ENCODE results near the gene CHEK1. TPM values are rescaled to one million over a fixed set of nuclear protein-coding genes. Genes with fewer than 3 reads are reported as not detected.

The CHEK1 gene
- polyA plus RNA-seq, 1 donor (not counting 4 experiments of a cell fraction or from before 2014, with no cell fraction given), result 38.2 TPM

DNA sequence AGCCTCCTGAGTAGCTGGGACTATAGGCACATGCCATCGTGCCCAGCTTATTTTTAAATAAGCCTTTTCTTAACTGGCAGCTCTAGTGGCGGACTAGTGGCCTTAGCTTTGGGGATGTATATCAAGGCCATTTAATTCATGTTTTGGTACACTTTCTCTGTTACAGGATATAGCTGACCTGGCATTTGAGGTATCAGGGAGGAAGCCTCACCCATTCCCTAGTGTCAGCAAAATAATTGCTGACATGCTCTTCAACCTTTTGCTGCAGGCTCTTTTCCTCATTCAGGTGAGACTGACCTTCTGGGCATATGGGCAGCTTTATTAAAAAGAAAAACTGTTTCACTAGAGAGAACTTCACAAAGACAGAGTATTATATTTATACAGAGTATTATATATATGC, 46.2 kb upstream of the CHEK1 start:
- Histone ChIP-seq H3K79me2 (ENCODE audit: control insufficient read depth, insufficient read depth, low read length) (peaks cover 2% of the 10 kb centered on the region), H3K9ac (ENCODE audit: control insufficient read depth, extremely low read depth, insufficient read depth, low read length) (no peak overlapping the region), H3K4me3 (ENCODE audit: control insufficient read depth in 2 of 3, extremely low read depth in 1 of 3, insufficient read depth in 2 of 3, low read depth in 1 of 3, low read length in 3 of 3) (no peak overlapping the region), H3K27me3 (ENCODE audit: control insufficient read depth, extremely low read depth, insufficient read depth, low read length) (no peaks in the 10 kb centered on the region), H3K9me3 (ENCODE audit: control insufficient read depth, low read depth, low read length) (no peaks in the 10 kb centered on the region), H3K4me2 (ENCODE audit: control insufficient read depth, extremely low read depth, insufficient read depth, low read depth, low read length) (no peak overlapping the region), H3K9me1 (ENCODE audit: control insufficient read depth, extremely low read depth, insufficient read depth, low read length) (no peaks in the 10 kb centered on the region), H3K27ac (ENCODE audit: control insufficient read depth, insufficient read depth, low read length) (no peak overlapping the region), H3K4me1 (ENCODE audit: control insufficient read depth, extremely low read depth, insufficient read depth, low read length) (no peaks in the 10 kb centered on the region), H2AFZ (ENCODE audit: control insufficient read depth, low read length) (no peak overlapping the region), H3K36me3 (ENCODE audit: control insufficient read depth in 2 of 2, extremely low read depth in 1 of 2, insufficient read depth in 2 of 2, low read length in 2 of 2) (peaks cover 31 to 37% of the 10 kb centered on the region in 2 experiments), H4K20me1 (ENCODE audit: control insufficient read depth, extremely low read depth, insufficient read depth, low read length) (no peaks in the 10 kb centered on the region)
- no peak for TF ChIP-seq EZH2 (IDR thresholded peaks at IDR 0.05; ENCODE audit: low read length)
- TF ChIP-seq, protein P1, sequence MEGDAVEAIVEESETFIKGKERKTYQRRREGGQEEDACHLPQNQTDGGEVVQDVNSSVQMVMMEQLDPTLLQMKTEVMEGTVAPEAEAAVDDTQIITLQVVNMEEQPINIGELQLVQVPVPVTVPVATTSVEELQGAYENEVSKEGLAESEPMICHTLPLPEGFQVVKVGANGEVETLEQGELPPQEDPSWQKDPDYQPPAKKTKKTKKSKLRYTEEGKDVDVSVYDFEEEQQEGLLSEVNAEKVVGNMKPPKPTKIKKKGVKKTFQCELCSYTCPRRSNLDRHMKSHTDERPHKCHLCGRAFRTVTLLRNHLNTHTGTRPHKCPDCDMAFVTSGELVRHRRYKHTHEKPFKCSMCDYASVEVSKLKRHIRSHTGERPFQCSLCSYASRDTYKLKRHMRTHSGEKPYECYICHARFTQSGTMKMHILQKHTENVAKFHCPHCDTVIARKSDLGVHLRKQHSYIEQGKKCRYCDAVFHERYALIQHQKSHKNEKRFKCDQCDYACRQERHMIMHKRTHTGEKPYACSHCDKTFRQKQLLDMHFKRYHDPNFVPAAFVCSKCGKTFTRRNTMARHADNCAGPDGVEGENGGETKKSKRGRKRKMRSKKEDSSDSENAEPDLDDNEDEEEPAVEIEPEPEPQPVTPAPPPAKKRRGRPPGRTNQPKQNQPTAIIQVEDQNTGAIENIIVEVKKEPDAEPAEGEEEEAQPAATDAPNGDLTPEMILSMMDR (optimal IDR thresholded peaks at IDR 0.05 in 1 of 3, IDR thresholded peaks at IDR 0.05 in 1 of 3, conservative IDR thresholded peaks at IDR 0.05 in 1 of 3; ENCODE audit: extremely low read depth in 1 of 3, insufficient read depth in 2 of 3, low read length in 3 of 3), result no peak
- dilution Hi-C loops (cut with MboI; ENCODE audit: extremely low pct_ligation_motif_present, low sequenced_read_pairs), result no loop called here
- DNase-seq (ENCODE audit: low read depth, low spot score), result no peak
- no peak for FAIRE-seq

DNA sequence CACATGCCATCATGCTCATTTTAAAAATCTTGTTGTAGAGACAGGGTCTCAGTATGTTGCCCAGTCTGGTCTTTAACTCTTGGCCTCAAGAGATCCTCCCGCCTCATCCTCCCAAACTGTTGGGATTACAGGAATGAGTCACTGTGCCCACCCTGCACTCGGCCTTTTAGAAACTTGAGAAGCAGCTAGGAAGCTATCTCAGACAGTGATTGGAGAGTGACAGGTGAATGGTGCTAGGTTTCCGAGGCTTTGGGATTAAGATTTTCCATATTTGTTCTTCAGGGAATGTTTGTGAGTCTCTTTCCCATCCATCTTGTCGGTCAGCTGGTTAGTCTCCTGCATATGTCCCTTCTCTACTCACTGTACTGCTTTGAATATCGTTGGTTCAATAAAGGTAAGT, 45.2 kb upstream of the CHEK1 start:
- Histone ChIP-seq H3K79me2 (ENCODE audit: control insufficient read depth, insufficient read depth, low read length) (peaks cover 2% of the 10 kb centered on the region), H3K9ac (ENCODE audit: control insufficient read depth, extremely low read depth, insufficient read depth, low read length) (no peak overlapping the region), H3K4me1 (ENCODE audit: control insufficient read depth, extremely low read depth, insufficient read depth, low read length) (no peaks in the 10 kb centered on the region), H3K9me1 (ENCODE audit: control insufficient read depth, extremely low read depth, insufficient read depth, low read length) (no peaks in the 10 kb centered on the region), H3K4me2 (ENCODE audit: control insufficient read depth, extremely low read depth, insufficient read depth, low read depth, low read length) (no peak overlapping the region), H3K27me3 (ENCODE audit: control insufficient read depth, extremely low read depth, insufficient read depth, low read length) (no peaks in the 10 kb centered on the region), H3K4me3 (ENCODE audit: control insufficient read depth in 2 of 3, extremely low read depth in 1 of 3, insufficient read depth in 2 of 3, low read depth in 1 of 3, low read length in 3 of 3) (no peak overlapping the region), H3K36me3 (ENCODE audit: control insufficient read depth in 2 of 2, extremely low read depth in 1 of 2, insufficient read depth in 2 of 2, low read length in 2 of 2) (peaks cover 28 to 32% of the 10 kb centered on the region in 2 experiments), H2AFZ (ENCODE audit: control insufficient read depth, low read length) (no peak overlapping the region), H3K9me3 (ENCODE audit: control insufficient read depth, low read depth, low read length) (no peaks in the 10 kb centered on the region), H4K20me1 (ENCODE audit: control insufficient read depth, extremely low read depth, insufficient read depth, low read length) (no peaks in the 10 kb centered on the region), H3K27ac (ENCODE audit: control insufficient read depth, insufficient read depth, low read length) (no peak overlapping the region)
- dilution Hi-C loops (cut with MboI; ENCODE audit: extremely low pct_ligation_motif_present, low sequenced_read_pairs), result no loop called here
- DNase-seq (ENCODE audit: low read depth, low spot score) (no peak), FAIRE-seq (no peak)
- TF ChIP-seq, protein P1 (optimal IDR thresholded peaks at IDR 0.05 in 1 of 3, IDR thresholded peaks at IDR 0.05 in 1 of 3, conservative IDR thresholded peaks at IDR 0.05 in 1 of 3; ENCODE audit: extremely low read depth in 1 of 3, insufficient read depth in 2 of 3, low read length in 3 of 3), result no peak

Data from keratinocyte (primary cell).